Measurements from ENCODE around the gene WNT5B. TPM values are rescaled to one million over a fixed set of nuclear protein-coding genes. Genes with fewer than 3 reads are reported as not detected.
A peak's percentile ranks its signal among the peaks of the same experiment; 100 is the strongest.

Gene WNT5B
- total and polyA plus RNA-seq, 10 donors: 1.1 to 8.7 (median 4.4) TPM

DNA sequence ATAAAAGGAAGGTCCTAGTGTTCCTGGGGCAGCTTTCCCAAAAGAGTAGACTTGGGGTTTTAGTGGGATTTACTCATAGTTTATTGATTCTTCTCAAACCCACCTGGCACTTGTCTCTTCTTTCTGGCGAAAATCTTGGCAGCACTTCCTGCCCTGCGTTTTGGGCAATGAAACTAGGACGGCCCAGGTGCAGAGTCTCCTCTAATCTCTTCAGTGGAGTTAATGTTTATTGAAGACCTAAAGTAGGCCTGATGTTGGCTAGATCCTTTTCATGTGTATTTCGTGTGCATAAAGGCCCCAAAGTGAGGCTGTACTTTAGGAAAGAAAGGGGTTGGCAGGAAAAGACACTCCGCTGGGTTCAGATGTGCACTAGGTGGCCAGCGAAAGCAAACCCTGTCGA lies 5.1 kb downstream of the WNT5B start:
- no peak for TF ChIP-seq CTCF (IDR thresholded peaks at IDR 0.05 in 8 of 11, conservative IDR thresholded peaks at IDR 0.05 in 3 of 11)
- no peak for TF ChIP-seq POLR2A (IDR thresholded peaks at IDR 0.05)
- TF ChIP-seq POLR2AphosphoS5 (IDR thresholded peaks at IDR 0.05): no peak
- Histone ChIP-seq H3K4me1 (peaks cover 11 to 58% (median 33%) of the 10 kb centered on the region in 6 donors), H3K27me3 (replicated peaks in 1 of 7) (peaks cover 0 to 46% (median 24%) of the 10 kb centered on the region in 7 donors), H3K4me3 (no peak overlapping the region), H3K36me3 (no peaks in the 10 kb centered on the region), H3K9me3 (no peaks in the 10 kb centered on the region), H3K27ac (no peak overlapping the region)
- intact Hi-C loops (cut with DNase I; ENCODE audit: low total_unique reads): no loop called here
- no peak for DNase-seq
- 57 to 67% (median 60%) methylated on average over 7 of the region's 7 CpGs for WGBS, 5 donors

DNA sequence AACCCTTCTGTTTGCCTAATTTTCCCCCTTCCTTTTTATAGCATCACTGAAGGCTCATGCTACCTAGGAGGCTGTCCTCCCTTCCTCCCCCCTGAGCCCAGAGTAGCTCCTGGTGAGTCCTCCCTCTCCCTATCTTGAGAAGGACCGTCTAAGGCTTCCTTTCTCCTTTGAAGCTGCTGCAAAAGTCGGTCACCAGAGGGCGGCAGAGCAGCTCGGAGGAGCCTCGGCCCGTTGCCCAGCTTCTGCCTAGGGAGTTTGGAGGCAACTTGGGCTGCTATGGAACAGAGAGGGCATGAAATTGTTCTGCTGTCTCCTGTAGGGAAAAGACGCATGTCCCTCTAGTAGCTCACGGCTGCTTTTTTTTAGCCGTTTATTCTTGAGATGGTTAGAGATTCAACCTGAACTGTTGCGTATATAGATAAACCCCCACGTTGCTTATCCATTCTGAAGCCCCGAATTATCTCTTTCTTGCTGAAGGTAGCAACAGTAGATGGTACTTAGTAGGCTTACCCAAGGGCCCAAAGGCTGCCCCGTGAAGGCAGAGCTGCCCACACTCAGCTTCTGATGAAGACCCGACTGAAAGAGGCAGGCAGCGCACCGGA lies 5.7 kb downstream of the WNT5B start:
- TF ChIP-seq CTCF (IDR thresholded peaks at IDR 0.05 in 8 of 11, conservative IDR thresholded peaks at IDR 0.05 in 3 of 11) (peak; percentile 20 to 84 (median 69)), POLR2AphosphoS5 (IDR thresholded peaks at IDR 0.05) (peak in 1 of 3 donors; percentile 27), POLR2A (IDR thresholded peaks at IDR 0.05) (no peak)
- H3K36me3 ChIP-seq: peaks cover 0 to 3% (median 0%) of the 10 kb centered on the region in 6 donors
- 41 to 54% (median 43%) methylated on average over 14 to 16 of the region's 16 CpGs for WGBS, 5 donors
- no peak overlapping the region for H3K4me3 ChIP-seq
- no peaks in the 10 kb centered on the region for H3K9me3 ChIP-seq
- H3K27me3 ChIP-seq (replicated peaks in 1 of 7): peaks cover 0 to 40% (median 24%) of the 10 kb centered on the region in 7 donors
- peak; percentile 91 for DNase-seq
- no peak overlapping the region for H3K27ac ChIP-seq
- H3K4me1 ChIP-seq: peaks cover 7 to 53% (median 28%) of the 10 kb centered on the region in 6 donors
- intact Hi-C loops (cut with DNase I; ENCODE audit: low total_unique reads): no loop called here

GRCh38 chr12:1635301-1636095 lies 6.5 kb downstream of the WNT5B start:
- H3K4me3 ChIP-seq: no peak overlapping the region
- no peak for TF ChIP-seq POLR2A (IDR thresholded peaks at IDR 0.05)
- TF ChIP-seq POLR2AphosphoS5 (IDR thresholded peaks at IDR 0.05): no peak
- no peak for TF ChIP-seq CTCF (IDR thresholded peaks at IDR 0.05 in 8 of 11, conservative IDR thresholded peaks at IDR 0.05 in 3 of 11)
- peaks cover 0 to 32% (median 16%) of the 10 kb centered on the region in 7 donors for H3K27me3 ChIP-seq (replicated peaks in 1 of 7)
- H3K36me3 ChIP-seq: peaks cover 0 to 5% (median 0%) of the 10 kb centered on the region in 6 donors
- intact Hi-C loops (cut with DNase I; ENCODE audit: low total_unique reads): no loop called here
- peaks cover 2 to 45% (median 20%) of the 10 kb centered on the region in 6 donors for H3K4me1 ChIP-seq
- WGBS, 5 donors: 47 to 81% (median 63%) methylated on average over 11 of the region's 11 CpGs
- H3K27ac ChIP-seq: peak overlapping the region in 3 of 8 donors; percentile 25 to 36 (median 28)
- H3K9me3 ChIP-seq: no peaks in the 10 kb centered on the region
- DNase-seq: no peak

GRCh38 chr12:1638203-1638602 lies 9.2 kb downstream of the WNT5B start:
- Histone ChIP-seq H3K9me3 (no peaks in the 10 kb centered on the region), H3K36me3 (peaks cover 0 to 5% (median 0%) of the 10 kb centered on the region in 6 donors), H3K4me3 (no peak overlapping the region), H3K27me3 (replicated peaks in 1 of 7) (peaks cover 0 to 7% (median 0%) of the 10 kb centered on the region in 7 donors), H3K4me1 (peaks cover 0 to 30% (median 14%) of the 10 kb centered on the region in 6 donors), H3K27ac (no peak overlapping the region)
- 40 to 55% (median 53%) methylated on average over 5 of the region's 5 CpGs for WGBS, 5 donors
- DNase-seq: no peak
- TF ChIP-seq POLR2A (IDR thresholded peaks at IDR 0.05) (no peak), POLR2AphosphoS5 (IDR thresholded peaks at IDR 0.05) (no peak)
- intact Hi-C loops (cut with DNase I; ENCODE audit: low total_unique reads): no loop called here
